HG02642 (cell line): ENCODE data around the gene ITPR2.
"Not testable (repeated sequence)": the region's sequence is repeated elsewhere in the genome, so short reads cannot be mapped to it uniquely, and the experiment has no call there.

Experiments used
- ATAC-seq: cut with Tn5 transposase; IDR thresholded peaks from one replicate; pipeline ENCODE4 v1.9.1; 2021; ENCODE audit warnings: mild to moderate bottlenecking; ENCODE audit not compliant: unreplicated experiment, poor library complexity

ITPR2 gene

GRCh38 chr12:26608706-26609105 is 224.3 kb downstream of the ITPR2 start:
- no peak for ATAC-seq

- ATAC-seq: no peak
Observed at GRCh38 chr12:26608273-26608672, 224.7 kb downstream of the ITPR2 start.

- no peak for ATAC-seq
Observed at GRCh38 chr12:26606911-26607310, 226.1 kb downstream of the ITPR2 start.

- ATAC-seq: not testable (repeated sequence)
Observed at GRCh38 chr12:26604813-26605212, 228.2 kb downstream of the ITPR2 start.

DNA sequence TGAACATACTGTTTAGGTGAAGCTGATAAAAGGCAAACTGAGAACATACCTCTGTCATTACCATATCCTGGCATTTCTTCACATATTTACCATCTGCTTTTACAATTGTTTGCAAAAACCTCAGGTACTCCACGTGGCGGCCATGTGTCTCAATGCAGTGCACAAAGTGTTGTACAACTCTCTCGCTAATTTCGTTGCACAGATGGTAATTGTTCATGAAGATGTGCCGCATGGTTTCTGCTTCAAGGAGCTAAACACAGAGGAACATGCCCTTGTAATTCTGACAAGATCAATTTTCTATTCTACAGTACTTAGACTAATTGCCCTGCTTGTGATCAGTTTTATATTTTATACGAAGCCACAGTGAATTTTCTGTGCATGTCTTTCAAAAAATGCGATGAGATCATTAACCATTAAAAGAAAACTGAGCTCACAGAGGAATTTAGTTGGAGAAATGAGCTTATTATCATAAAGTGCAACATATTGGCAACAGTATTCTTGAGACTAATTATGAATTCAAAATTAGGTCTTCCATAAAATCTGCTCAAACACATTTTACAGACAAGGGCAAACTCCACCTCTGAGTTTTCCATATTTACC is 233.8 kb downstream of the ITPR2 start:
- ATAC-seq: no peak

DNA sequence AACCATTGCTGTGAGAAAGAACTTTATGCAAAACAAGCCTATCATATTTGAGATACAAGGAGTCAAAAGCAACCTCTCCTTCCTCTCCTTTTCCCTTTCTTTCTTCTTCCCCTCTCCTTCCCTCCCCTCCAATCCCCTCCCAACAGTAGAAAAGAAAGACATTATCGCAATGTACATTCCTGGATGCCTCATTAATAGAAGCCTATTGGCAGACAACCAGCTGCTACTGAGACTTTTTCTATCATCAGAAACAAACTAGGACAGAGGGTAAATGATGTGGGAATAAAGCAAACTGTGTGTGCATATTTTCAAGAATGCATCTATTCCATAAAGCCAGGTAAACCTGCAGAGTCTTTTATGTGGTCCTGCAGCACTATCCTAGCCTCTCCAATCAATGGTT is 237.2 kb downstream of the ITPR2 start:
- no peak for ATAC-seq

DNA sequence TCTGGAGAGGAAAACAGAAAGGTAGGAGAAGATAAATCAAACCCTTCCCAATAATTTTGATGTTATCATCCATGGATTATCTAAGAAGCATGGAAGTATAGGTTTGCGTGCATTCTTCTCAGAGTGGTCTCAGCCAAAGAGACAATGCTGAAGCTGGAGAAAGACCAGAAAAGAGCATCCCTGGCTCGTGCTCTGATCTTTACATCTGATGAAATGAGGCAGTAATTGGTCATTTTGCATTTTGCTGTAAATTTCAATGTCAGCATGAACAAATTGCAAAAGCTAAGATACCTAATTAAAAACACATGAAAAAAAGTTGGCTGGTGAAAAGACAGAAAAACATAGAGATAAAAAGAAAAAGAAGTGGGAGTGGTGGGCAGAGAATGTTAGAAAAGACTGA is 252.4 kb downstream of the ITPR2 start:
- ATAC-seq: no peak

- ATAC-seq: no peak
Observed at GRCh38 chr12:26576266-26576665, 256.7 kb downstream of the ITPR2 start.

- no peak for ATAC-seq
Observed at GRCh38 chr12:26573225-26573909, 259.6 kb downstream of the ITPR2 start.

DNA sequence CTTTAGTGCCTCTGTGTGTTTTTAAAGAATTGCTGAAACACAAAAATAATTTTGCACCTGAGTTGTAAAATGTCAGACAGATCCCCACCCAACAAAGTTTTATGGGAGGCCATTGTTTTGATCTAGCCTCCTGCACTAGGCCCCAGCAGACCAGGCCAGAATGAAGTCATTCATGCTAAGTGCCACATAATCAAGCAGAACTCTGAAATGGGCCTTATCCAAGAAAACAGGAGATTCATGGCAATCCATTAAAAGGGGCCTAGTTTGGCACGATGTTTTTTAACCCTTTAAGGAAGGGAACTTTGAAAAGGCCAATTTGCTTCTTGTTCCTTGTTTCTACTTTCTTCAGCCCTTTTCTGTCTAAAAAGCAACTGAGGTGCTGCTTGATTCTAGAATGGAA is 260.9 kb downstream of the ITPR2 start:
- no peak for ATAC-seq

GRCh38 chr12:26571560-26571959 is 261.4 kb downstream of the ITPR2 start:
- no peak for ATAC-seq

- ATAC-seq: no peak
Observed at GRCh38 chr12:26567126-26567525, 265.9 kb downstream of the ITPR2 start.

DNA sequence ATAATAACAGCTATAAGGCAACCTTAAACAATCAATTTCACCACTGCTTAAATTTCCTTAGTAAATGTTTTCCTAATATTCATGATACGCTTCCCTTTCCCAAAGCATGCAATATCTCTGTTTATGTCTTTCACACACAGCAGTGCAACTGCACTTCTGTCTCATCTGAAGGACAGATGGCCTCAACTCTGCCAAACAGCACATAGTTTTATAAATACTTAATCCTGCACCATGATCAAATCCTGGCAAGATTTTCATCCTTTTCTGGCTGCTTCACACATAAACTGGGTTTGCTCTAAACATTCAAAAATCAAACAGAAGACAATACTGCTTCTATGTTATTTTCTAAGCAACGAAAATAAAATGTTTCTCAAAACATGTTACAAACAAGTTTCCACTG is 266.3 kb downstream of the ITPR2 start:
- ATAC-seq: no peak

DNA sequence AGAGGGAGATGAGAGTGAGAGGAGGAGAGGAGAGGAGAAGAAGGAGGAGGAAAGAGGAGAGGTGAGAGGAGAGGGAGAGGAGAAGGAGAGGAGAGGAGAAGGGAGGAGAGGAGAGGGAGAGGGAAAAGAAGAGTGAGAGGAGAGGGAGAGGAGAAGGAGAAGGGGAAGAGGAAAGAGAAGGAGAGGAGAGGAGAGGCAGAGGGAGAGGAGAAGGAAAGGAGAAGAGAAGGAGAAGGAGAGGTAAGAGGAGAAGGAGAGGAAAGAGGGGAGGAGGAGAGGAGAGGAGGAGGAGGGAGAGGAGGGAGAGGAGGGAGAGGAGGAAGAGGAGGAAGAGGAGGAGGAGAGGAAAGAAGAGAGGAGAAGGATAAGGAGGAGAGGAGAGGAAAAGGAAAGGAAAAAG is 266.8 kb downstream of the ITPR2 start:
- no peak for ATAC-seq

GRCh38 chr12:26564391-26564790 is 268.6 kb downstream of the ITPR2 start:
- ATAC-seq: no peak

GRCh38 chr12:26563552-26563951 is 269.4 kb downstream of the ITPR2 start:
- no peak for ATAC-seq

GRCh38 chr12:26557326-26557725 is 275.7 kb downstream of the ITPR2 start:
- ATAC-seq: no peak

- no peak for ATAC-seq
Observed at GRCh38 chr12:26556916-26557315, 276.1 kb downstream of the ITPR2 start.

- no peak for ATAC-seq
Observed at GRCh38 chr12:26555139-26555538, 277.9 kb downstream of the ITPR2 start.

- ATAC-seq: no peak
Observed at GRCh38 chr12:26554332-26554731, 278.7 kb downstream of the ITPR2 start.

GRCh38 chr12:26551385-26551784 is 281.6 kb downstream of the ITPR2 start:
- ATAC-seq: no peak

GRCh38 chr12:26548227-26548626 is 284.8 kb downstream of the ITPR2 start:
- no peak for ATAC-seq
